DMS79 treated with DMSO at 0.1 percent for 48 hours (cell line): ENCODE results near the gene TUB.

ENCODE experiments used
- DNase-seq: peaks from one replicate; lab custom pipeline; 2025; lab: John Stamatoyannopoulos, UW

TUB gene

GRCh38 chr11:8047382-8047781 is 33.6 kb upstream of the TUB start:
- DNase-seq: no peak

- no peak for DNase-seq
These were observed 31.9 kb upstream of the TUB start for GRCh38 chr11:8049084-8049483.

- no peak for DNase-seq
These were observed 25.7 kb upstream of the TUB start for GRCh38 chr11:8055091-8055835.

GRCh38 chr11:8055836-8056526 is 25.0 kb upstream of the TUB start:
- DNase-seq: no peak

GRCh38 chr11:8056810-8057463 is 24.1 kb upstream of the TUB start:
- DNase-seq: no peak

- DNase-seq: no peak
These were observed 22.8 kb upstream of the TUB start for GRCh38 chr11:8058216-8058615.

- no peak for DNase-seq
These were observed 22.0 kb upstream of the TUB start for GRCh38 chr11:8059030-8059429.

GRCh38 chr11:8059571-8060011 is 21.4 kb upstream of the TUB start:
- peak; percentile 52 for DNase-seq

- DNase-seq: no peak
These were observed 20.8 kb upstream of the TUB start for GRCh38 chr11:8060146-8060719.

- no peak for DNase-seq
These were observed 20.0 kb upstream of the TUB start for GRCh38 chr11:8060801-8061554.

GRCh38 chr11:8061555-8062428 is 19.2 kb upstream of the TUB start:
- no peak for DNase-seq

- no peak for DNase-seq
These were observed 18.2 kb upstream of the TUB start for GRCh38 chr11:8062781-8063257.

GRCh38 chr11:8063324-8063723 is 17.7 kb upstream of the TUB start:
- DNase-seq: no peak

- DNase-seq: no peak
These were observed 16.0 kb upstream of the TUB start for GRCh38 chr11:8065031-8065430.

- DNase-seq: no peak
These were observed 14.7 kb upstream of the TUB start for GRCh38 chr11:8066036-8066910.

- DNase-seq: no peak
These were observed 14.0 kb upstream of the TUB start for GRCh38 chr11:8066911-8067455.

GRCh38 chr11:8067567-8067928 is 13.5 kb upstream of the TUB start:
- DNase-seq: no peak

- no peak for DNase-seq
These were observed 13.0 kb upstream of the TUB start for GRCh38 chr11:8067929-8068575.

GRCh38 chr11:8068605-8069221 is 12.3 kb upstream of the TUB start:
- peak; percentile 88 for DNase-seq
